H1 (cell line): ENCODE data around the gene PRRX2. TPM values are rescaled to one million over a fixed set of nuclear protein-coding genes. Genes with fewer than 3 reads are reported as not detected.
"Not testable (repeated sequence)": the region's sequence is repeated elsewhere in the genome, so short reads cannot be mapped to it uniquely, and the experiment has no call there.

Experiments used
- CTCF ChIA-PET: fragments of 300-600 bp; sonication (Branson Sonifier 250); formaldehyde crosslinking; loops from one replicate; lab custom pipeline; 2021; ENCODE audit not compliant: partially characterized antibody; lab: Charles Lee
- POLR2A ChIA-PET: fragments of 300-600 bp; sonication (Branson Sonifier 250); formaldehyde crosslinking; loops from one replicate; lab custom pipeline; 2021; ENCODE audit warnings: inconsistent platforms; ENCODE audit not compliant: partially characterized antibody; lab: Charles Lee
- DNase-seq, 2 experiments: peaks; one replicate each; pipeline versions ENCODE4 v3.0.0 to v3.0.0-alpha.2; 2010 to 2022; ENCODE audit warnings: low spot score in 2 of 2, low read depth in 1 of 2, mixed read lengths in 1 of 2
- FAIRE-seq: peaks from 2 replicates; lab custom pipeline; 2011; peaks lifted over from hg19 to GRCh38; lab: Jason Lieb, UNC
- H2AFZ ChIP-seq: 2 replicates; pipeline ENCODE4 v1.8.1; 2012; ENCODE audit warnings: low read length, inconsistent platforms
- H2AK5ac ChIP-seq: 2 replicates; pipeline ENCODE4 v1.6.1; 2013; ENCODE audit warnings: low read depth, low read length
- H2BK120ac ChIP-seq: replicated peaks from 2 replicates; pipeline ENCODE3; 2013; ENCODE audit warnings: low read depth, low read length, inconsistent platforms
- H2BK12ac ChIP-seq: 2 replicates; pipeline ENCODE4 v1.6.1; 2013; ENCODE audit warnings: low read depth, low read length
- H2BK15ac ChIP-seq: 2 replicates; pipeline ENCODE4 v1.6.1; 2013; ENCODE audit warnings: low read length
- H2BK20ac ChIP-seq: 2 replicates; pipeline ENCODE4 v1.6.1; 2013; ENCODE audit warnings: low read length
- H2BK5ac ChIP-seq: 2 replicates; pipeline ENCODE4 v1.6.1; 2013; ENCODE audit warnings: low read depth, low read length
- H3K14ac ChIP-seq: 2 replicates; pipeline ENCODE4 v1.6.1; 2013; ENCODE audit warnings: inconsistent platforms; ENCODE audit not compliant: insufficient read length
- H3K18ac ChIP-seq: 2 replicates; pipeline ENCODE4 v1.6.1; 2013; ENCODE audit warnings: low read length; ENCODE audit errors: extremely low read depth
- H3K23ac ChIP-seq: 2 replicates; pipeline ENCODE4 v1.6.1; 2013; ENCODE audit warnings: inconsistent platforms; ENCODE audit not compliant: insufficient read length
- H3K23me2 ChIP-seq: 2 replicates; pipeline ENCODE4 v1.6.1; 2013; ENCODE audit warnings: low read depth, low read length
- H3K27ac ChIP-seq: 2 replicates; pipeline ENCODE4 v1.6.1; 2011; ENCODE audit warnings: low read depth, low read length, inconsistent platforms
- H3K27me3 ChIP-seq, 4 experiments: replicated peaks in 1 of 4; 1 replicate in 1 of 4; 2 replicates in 3 of 4; pipeline versions ENCODE4 v1.6.1 to v1.8.1; 2011 to 2013; ENCODE audit warnings: low read length in 3 of 4, mild to moderate bottlenecking in 3 of 4, inconsistent platforms in 2 of 4, mixed read lengths in 2 of 4, moderate library complexity in 1 of 4; ENCODE audit not compliant: control insufficient read depth in 3 of 4, insufficient read depth in 3 of 4; ENCODE audit errors: extremely low read depth in 1 of 4
- H3K36me3 ChIP-seq, 4 experiments: 2 replicates each; pipeline versions ENCODE4 v1.6.1 to v1.8.1; 2011 to 2013; ENCODE audit warnings: mild to moderate bottlenecking in 4 of 4, low read length in 3 of 4, moderate library complexity in 2 of 4, control low read depth in 1 of 4, inconsistent platforms in 1 of 4; ENCODE audit not compliant: insufficient read depth in 4 of 4, control insufficient read depth in 2 of 4
- H3K4ac ChIP-seq: replicated peaks from 2 replicates; pipeline ENCODE3; 2013; ENCODE audit warnings: low read length, low read depth, mixed read lengths, inconsistent platforms; ENCODE audit not compliant: insufficient read length
- H3K4me1 ChIP-seq, 4 experiments: replicated peaks in 1 of 4; 1 replicate in 1 of 4; 2 replicates in 3 of 4; pipeline versions ENCODE4 v1.6.1 to v1.8.1; 2011 to 2013; ENCODE audit warnings: low read length in 3 of 4, inconsistent platforms in 2 of 4, mixed read lengths in 1 of 4; ENCODE audit not compliant: insufficient read depth in 4 of 4, control insufficient read depth in 3 of 4
- H3K4me2 ChIP-seq, 2 experiments: 2 replicates each; pipeline versions ENCODE4 v1.6.1 to v1.8.1; 2011 to 2013; ENCODE audit warnings: low read depth in 2 of 2, low read length in 2 of 2, control low read depth in 1 of 2, inconsistent platforms in 1 of 2, mild to moderate bottlenecking in 1 of 2; ENCODE audit not compliant: insufficient read depth in 1 of 2
- H3K4me3 ChIP-seq, 4 experiments: fragments of 200-600, 300-600 bp in 1 of 4; sonication (generic), shearing (Covaris generic), sonication (Bioruptor Twin) in 1 of 4; 2 replicates each; pipeline versions ENCODE4 v1.5.1 to v1.8.1; 2011 to 2016; ENCODE audit warnings: low read length in 4 of 4, low read depth in 3 of 4, control low read depth in 2 of 4, inconsistent platforms in 2 of 4, mild to moderate bottlenecking in 2 of 4, mixed read lengths in 1 of 4, moderate library complexity in 1 of 4; ENCODE audit not compliant: insufficient read depth in 2 of 4; ENCODE audit errors: extremely low read depth in 1 of 4
- H3K56ac ChIP-seq: replicated peaks from 2 replicates; pipeline ENCODE3; 2013; ENCODE audit warnings: low read depth, mild to moderate bottlenecking, mixed read lengths, low read length, inconsistent platforms; ENCODE audit not compliant: insufficient read length
- H3K79me1 ChIP-seq: 2 replicates; pipeline ENCODE4 v1.6.1; 2013; ENCODE audit warnings: low read depth, low read length, control low read depth
- H3K79me2 ChIP-seq, 2 experiments: 2 replicates each; pipeline versions ENCODE4 v1.6.1 to v1.8.1; 2012 to 2013; ENCODE audit warnings: low read length in 2 of 2, mild to moderate bottlenecking in 2 of 2, inconsistent platforms in 1 of 2; ENCODE audit not compliant: insufficient read depth in 2 of 2, control insufficient read depth in 1 of 2
- H3K9ac ChIP-seq, 4 experiments: replicated peaks in 1 of 4; 1 replicate in 1 of 4; 2 replicates in 3 of 4; pipeline versions ENCODE4 v1.6.1 to v1.8.1; 2011 to 2013; ENCODE audit warnings: low read depth in 3 of 4, low read length in 3 of 4, control low read depth in 2 of 4, mild to moderate bottlenecking in 2 of 4, moderate library complexity in 2 of 4, inconsistent platforms in 1 of 4; ENCODE audit errors: extremely low read depth in 1 of 4
- H3K9me3 ChIP-seq, 2 experiments: 2 replicates each; pipeline versions ENCODE4 v1.6.1 to v1.8.1; 2012 to 2013; ENCODE audit warnings: mild to moderate bottlenecking in 2 of 2, moderate library complexity in 2 of 2, control low read depth in 1 of 2, inconsistent platforms in 1 of 2, low read depth in 1 of 2, low read length in 1 of 2, mixed read lengths in 1 of 2; ENCODE audit not compliant: insufficient read depth in 2 of 2
- H4K20me1 ChIP-seq, 2 experiments: replicated peaks in 1 of 2; 2 replicates each; pipeline versions ENCODE3 to v1.8.1; 2011 to 2013; ENCODE audit warnings: inconsistent platforms in 2 of 2, low read length in 2 of 2, mild to moderate bottlenecking in 1 of 2; ENCODE audit not compliant: insufficient read depth in 2 of 2, control insufficient read depth in 1 of 2
- H4K5ac ChIP-seq: 2 replicates; pipeline ENCODE4 v1.6.1; 2013; ENCODE audit warnings: low read length, low read depth, mixed read lengths, inconsistent platforms; ENCODE audit not compliant: insufficient read length
- H4K8ac ChIP-seq: 2 replicates; pipeline ENCODE4 v1.8.0; 2013; ENCODE audit warnings: mild to moderate bottlenecking, moderate library complexity, low read length, inconsistent platforms; ENCODE audit not compliant: insufficient read depth; ENCODE audit errors: extremely low read depth
- H4K91ac ChIP-seq: replicated peaks from 2 replicates; pipeline ENCODE3; 2013; ENCODE audit warnings: low read length, mixed read lengths, inconsistent platforms; ENCODE audit not compliant: insufficient read length
- WGBS, 2 experiments: shearing (Covaris generic) in 1 of 2; methylation state at CpG; one replicate each; pipeline versions ENCODE4 v1.1.6 to v1.1.7; 2013 to 2015; ENCODE audit warnings: low lambda C conversion rate in 2 of 2, mixed read lengths in 2 of 2, inconsistent platforms in 1 of 2, low coverage in 1 of 2, missing lambda C conversion rate in 1 of 2; ENCODE audit not compliant: insufficient replicate concordance in 2 of 2, insufficient coverage in 1 of 2, insufficient read length in 1 of 2; ENCODE audit errors: extremely low coverage in 1 of 2, missing lambda C conversion rate in 1 of 2; 5-methylcytosine and 5-hydroxymethylcytosine counted together
- polyA plus RNA-seq, 7 experiments: library from polyadenylated mRNA; depleted of rRNA in 3 of 7; stranded (reverse) in 5 of 7; unstranded in 2 of 7; fragments of >200 nt in 5 of 7; fragments of 200-250 nt in 2 of 7; gene quantifications; 1 replicate in 5 of 7; 2 replicates in 1 of 7; 4 replicates in 1 of 7; pipeline versions ENCODE4 v1.2.1 to v1.2.3, GENCODE V29; 2011 to 2013; ENCODE audit warnings: missing spikeins in 2 of 7, mixed read lengths in 2 of 7
- total RNA-seq: library from RNA; stranded (reverse); fragmentation: NEBNext Ultra II Directional; extraction: Animal tissue kit (Norgen Biotek cat#: 25700); gene quantifications from 2 replicates; pipeline ENCODE4 v1.2.1, GENCODE V29; 2021

The PRRX2 gene
- total and polyA plus RNA-seq, 2 of the 8 experiments (the other 6 are each of a cell fraction or from before 2014, with no cell fraction given), result 5.8 to 9.2 TPM

DNA sequence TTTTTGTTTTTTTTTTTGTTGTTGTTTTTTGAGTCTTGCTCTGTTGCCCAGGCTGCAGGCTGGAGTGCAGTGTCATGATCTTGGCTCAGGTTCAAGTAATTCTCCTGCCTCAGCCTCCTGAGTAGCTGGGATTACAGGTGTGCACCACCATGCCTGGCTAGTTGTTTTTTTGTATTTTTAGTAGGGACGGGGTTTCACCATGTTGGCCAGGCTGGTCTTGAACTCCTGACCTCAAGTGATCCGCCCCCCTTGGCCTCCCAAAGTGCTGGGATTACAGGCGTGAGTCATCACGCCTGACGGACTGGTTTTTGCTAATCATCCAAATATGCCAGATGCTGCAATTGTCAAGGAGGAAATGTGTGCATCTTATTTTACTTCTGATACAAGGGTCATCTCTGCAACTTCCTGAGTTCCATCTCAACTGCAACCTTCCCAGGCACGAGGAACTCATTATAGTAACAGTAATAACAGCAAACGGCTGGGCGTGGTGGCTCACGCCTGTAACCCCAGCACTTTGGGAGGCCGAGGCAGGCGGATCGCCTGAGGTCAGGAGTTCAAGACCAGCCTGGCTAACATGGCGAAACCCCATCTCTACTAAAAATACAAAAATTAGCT lies 97.0 kb downstream of the PRRX2 start:
- WGBS, 2 experiments, result 86% methylated on average over 11 of the region's 13 CpGs; no CpG with 5 or more reads in 1 of the 2 experiments
- not testable (repeated sequence) for H2BK15ac ChIP-seq, DNase-seq, H3K9me3 ChIP-seq, H3K4me3 ChIP-seq, H4K5ac ChIP-seq, H2AFZ ChIP-seq, H3K79me2 ChIP-seq, H2BK5ac ChIP-seq, H2BK120ac ChIP-seq, H4K8ac ChIP-seq, H3K23ac ChIP-seq, H3K36me3 ChIP-seq, H3K18ac ChIP-seq, H3K4me2 ChIP-seq, H3K79me1 ChIP-seq, H4K91ac ChIP-seq, H3K23me2 ChIP-seq, H3K9ac ChIP-seq, FAIRE-seq, H2BK12ac ChIP-seq, H3K4ac ChIP-seq, H3K27ac ChIP-seq, H2AK5ac ChIP-seq, H3K4me1 ChIP-seq, H3K14ac ChIP-seq, H3K27me3 ChIP-seq, H3K56ac ChIP-seq, H2BK20ac ChIP-seq, H4K20me1 ChIP-seq
- ChIA-PET CTCF (interaction anchor here (1.2 to 16.4 kb wide), 7 partner anchors 10 to 36 kb away, joined by 3 to 168 read pairs (median 5); partner anchors contain the start of gene PTGES), POLR2A (interaction anchor here (1.3 to 1.6 kb wide), 2 partner anchors 13 to 35 kb away, joined by 3 read pairs; no protein-coding TSS in a partner anchor)
